ENCODE measurements around the gene HEPHL1.
"Not testable (repeated sequence)": the region's sequence is repeated elsewhere in the genome, so short reads cannot be mapped to it uniquely, and the experiment has no call there.

GRCh38 chr11:94119676-94120075, 98.5 kb downstream of the HEPHL1 start:
- not testable (repeated sequence) for TF ChIP-seq CTCF (IDR thresholded peaks at IDR 0.05); EZH2 (IDR thresholded peaks at IDR 0.05; ENCODE audit: borderline replicate concordance, insufficient read depth, low read depth, low read length, poor library complexity, severe bottlenecking)

Data from B cell (primary cell).